Astrocyte (in vitro differentiated cells and primary cell): Measurements from ENCODE around the gene ZNF609.

Source experiments
- CTCF ChIP-seq: IDR thresholded peaks from 2 replicates; pipeline ENCODE4 v1.5.1; 2011; ENCODE audit warnings: low read depth, mild to moderate bottlenecking, inconsistent platforms, low read length, moderate library complexity; ENCODE audit not compliant: insufficient read depth
- EZH2 ChIP-seq: IDR thresholded peaks from 2 replicates; pipeline ENCODE4 v1.6.1; 2012; ENCODE audit warnings: mild to moderate bottlenecking, low read length, inconsistent platforms; ENCODE audit not compliant: insufficient read depth

- TF ChIP-seq CTCF (no peak), EZH2 (no peak)
Observed at GRCh38 chr15:64642875-64643274, 182.5 kb downstream of the ZNF609 start.
